Measurements from ENCODE around the gene GPAM.

GPAM gene

DNA sequence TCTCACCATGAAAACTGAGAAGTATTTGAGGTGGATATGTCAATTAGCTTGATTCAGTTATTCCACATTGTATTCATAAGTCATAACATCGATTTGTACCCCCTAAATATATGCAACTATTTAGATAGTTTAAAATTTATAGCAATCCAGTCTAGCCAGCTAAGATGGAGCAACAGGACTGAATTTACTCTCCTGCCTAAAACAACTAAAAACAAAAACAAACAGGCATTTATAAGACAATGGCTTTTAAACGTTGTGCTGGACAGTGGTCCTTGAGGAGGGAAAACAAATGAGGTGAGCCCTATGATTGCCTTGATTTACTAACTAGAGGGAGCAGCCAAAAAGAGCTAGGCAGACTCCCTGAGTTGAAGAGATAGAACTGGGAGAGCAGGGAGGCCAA, 814 bp upstream of the GPAM start:
- DNase-seq (ENCODE audit: low read depth in 3 of 3): no peak

GRCh38 chr10:112184052-112184371, 447 bp upstream of the GPAM start:
- no peak for DNase-seq (ENCODE audit: low read depth in 3 of 3)

DNA sequence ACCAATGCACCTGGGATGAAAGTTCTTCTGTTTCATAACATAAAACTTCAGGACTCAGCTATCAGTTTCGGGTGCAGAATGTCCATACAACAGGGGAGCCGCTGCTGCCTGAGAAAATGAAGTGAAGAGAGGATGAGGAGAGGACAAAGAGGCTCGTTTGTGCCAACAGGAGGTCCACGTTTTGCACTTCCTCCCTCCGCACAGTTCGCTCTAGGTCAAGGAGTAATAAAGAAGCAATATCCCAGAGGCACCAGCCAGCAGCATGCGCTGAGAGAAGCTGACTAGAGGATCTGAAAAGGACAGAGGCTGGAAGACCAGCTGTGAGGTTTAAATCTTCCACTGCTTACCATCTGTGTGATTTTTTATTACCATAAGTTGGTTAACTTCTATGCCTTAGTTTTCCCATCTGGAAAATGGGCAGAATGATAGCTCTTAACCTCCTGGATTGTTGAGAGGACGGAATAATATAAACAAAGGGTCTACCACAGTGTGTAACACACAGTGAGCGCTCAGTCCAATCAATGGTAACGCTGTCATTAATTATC, 709 bp downstream of the GPAM start:
- DNase-seq (ENCODE audit: low read depth in 3 of 3): no peak

DNA sequence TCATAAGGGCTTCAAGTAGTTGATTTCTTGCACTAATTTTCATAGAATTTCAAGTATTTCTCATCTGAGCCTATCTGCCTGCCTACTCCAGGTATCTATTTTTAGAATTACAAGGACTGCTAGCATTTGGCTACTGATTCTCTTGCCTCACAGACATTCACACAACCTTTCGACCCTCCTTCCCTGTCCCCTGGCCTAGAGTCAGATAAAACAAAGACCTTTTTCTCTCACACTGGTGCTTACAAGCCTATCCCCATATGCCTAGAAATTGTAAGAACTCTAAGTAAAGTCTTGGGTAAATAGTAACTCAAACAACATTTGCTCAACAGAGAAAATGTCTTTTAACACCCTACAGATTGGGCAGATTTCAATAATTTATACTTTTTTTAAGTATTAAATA, 6.3 kb downstream of the GPAM start:
- no peak for DNase-seq (ENCODE audit: low read depth in 3 of 3)

GRCh38 chr10:112176543-112176942, 7.0 kb downstream of the GPAM start:
- DNase-seq (ENCODE audit: low read depth in 3 of 3): no peak

DNA sequence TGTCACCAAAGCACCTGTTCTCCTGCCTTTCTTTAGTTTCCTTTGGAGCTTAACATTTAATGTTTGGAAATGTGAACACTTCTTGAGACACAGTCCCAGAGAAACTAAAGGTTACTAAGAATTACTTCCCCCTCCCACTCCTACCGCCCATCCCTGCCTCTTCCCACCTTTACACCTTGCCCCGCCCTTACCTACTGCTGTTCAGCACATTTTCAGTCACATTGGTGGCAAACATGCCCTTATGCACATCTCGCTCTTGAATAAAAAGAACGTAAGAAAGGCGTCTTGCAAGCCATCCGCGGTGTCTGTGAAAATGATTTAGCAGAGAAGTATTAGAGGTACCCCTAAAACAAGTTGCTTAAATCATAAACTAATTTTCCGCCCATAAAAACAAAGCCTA, 8.2 kb downstream of the GPAM start:
- no peak for DNase-seq (ENCODE audit: low read depth in 3 of 3)

DNA sequence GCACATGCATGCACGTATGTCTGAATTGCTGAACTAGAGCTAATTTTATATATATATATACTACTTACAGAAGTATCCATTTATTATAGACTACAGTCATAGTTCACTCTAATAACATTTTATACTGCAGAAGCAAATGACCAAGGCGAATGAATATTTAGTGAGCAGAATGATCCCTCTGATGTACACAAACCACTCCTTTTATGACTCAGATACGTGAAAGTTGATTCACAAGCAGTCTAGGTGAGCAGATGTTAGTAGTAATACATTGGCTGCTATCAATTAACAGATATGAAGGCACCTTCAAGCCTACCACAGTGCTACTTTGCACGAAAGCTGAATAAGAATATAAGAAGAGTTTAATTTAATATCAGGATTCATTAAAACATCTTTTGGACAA, 10.4 kb downstream of the GPAM start:
- DNase-seq (ENCODE audit: low read depth in 3 of 3): no peak

DNA sequence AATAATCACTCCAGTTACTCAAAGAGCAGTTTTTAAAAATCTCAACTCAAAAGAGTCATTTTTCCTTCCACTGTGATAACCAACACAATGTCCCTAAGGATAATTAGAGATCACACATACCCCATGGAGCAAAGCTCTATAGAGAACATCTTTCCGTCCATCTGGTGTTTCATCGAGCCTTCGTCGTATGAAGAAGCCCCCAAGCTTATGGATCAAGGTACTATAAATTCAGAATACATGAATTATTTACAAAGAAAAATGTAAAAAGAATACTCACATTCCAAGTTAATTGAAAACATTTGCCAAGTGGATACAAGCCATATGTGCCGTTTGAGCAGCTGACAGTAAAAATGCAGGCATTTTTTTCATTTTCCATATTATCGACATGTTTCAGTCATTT, 14.8 kb downstream of the GPAM start:
- no peak for DNase-seq (ENCODE audit: low read depth in 3 of 3)

- DNase-seq (ENCODE audit: low read depth in 3 of 3): no peak
Observed at GRCh38 chr10:112166800-112167199, 16.8 kb downstream of the GPAM start.

DNA sequence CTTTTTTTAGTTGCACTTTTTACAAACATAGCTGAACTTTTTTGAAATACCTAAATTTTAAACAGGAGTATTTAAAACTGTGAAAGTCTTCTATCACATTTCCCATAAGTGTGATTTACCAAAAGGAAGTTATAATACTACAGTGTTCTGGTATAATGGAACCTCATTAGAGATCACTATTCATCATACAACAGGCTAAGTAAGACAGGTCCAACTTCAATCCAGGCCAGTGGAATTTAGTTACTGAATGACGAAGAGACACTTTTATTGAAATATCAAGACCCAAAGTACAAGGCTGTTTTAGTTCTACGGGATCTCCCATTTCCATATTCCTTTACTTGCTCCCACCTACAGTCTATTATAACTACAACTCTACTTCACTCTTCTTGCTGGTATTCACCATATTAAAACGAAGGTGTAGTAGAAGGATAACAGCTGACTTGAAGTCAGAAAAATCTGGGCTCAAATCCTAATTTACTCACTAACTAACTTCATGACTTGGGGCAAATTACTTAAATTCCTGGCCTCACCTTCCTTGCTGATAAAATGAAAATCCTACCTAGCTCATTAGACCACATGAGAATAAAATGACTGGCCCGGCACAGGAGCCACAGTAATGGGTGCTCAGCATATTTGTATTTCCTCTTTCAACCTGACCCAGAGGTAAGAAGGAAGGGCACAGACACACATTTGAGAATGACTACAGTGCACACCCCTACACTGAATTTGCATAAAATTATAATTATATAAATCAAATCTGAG, 21.6 kb downstream of the GPAM start:
- no peak for DNase-seq (ENCODE audit: low read depth in 3 of 3)

DNA sequence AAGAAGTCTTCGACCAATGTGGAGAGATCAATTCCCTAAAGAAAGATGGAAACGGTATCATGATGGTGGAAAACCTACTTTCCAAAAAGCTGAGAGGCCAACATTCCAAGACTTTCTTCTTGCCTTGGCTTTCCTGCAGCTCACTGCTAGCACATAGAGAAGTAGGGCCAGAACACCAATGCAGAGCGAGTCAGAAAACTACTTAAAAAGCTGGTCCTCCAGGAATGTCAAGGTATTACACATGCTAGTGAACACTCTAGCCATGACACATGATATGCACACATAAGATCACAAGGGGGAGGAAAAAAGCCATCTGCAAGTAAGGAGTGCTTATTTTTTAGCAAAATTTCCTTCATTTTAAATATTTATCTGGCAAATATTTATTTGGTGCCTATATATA, 22.7 kb downstream of the GPAM start:
- no peak for DNase-seq (ENCODE audit: low read depth in 3 of 3)

- no peak for DNase-seq (ENCODE audit: low read depth in 3 of 3)
Observed at GRCh38 chr10:112159469-112159868, 24.1 kb downstream of the GPAM start.

GRCh38 chr10:112151524-112152039, 32.0 kb downstream of the GPAM start:
- DNase-seq (ENCODE audit: low read depth in 3 of 3): no peak

GRCh38 chr10:112148331-112148730, 35.2 kb downstream of the GPAM start:
- no peak for DNase-seq (ENCODE audit: low read depth in 3 of 3)

GRCh38 chr10:112146799-112147198, 36.8 kb downstream of the GPAM start:
- no peak for DNase-seq (ENCODE audit: low read depth in 3 of 3)

GRCh38 chr10:112145263-112145662, 38.3 kb downstream of the GPAM start:
- no peak for DNase-seq (ENCODE audit: low read depth in 3 of 3)

DNA sequence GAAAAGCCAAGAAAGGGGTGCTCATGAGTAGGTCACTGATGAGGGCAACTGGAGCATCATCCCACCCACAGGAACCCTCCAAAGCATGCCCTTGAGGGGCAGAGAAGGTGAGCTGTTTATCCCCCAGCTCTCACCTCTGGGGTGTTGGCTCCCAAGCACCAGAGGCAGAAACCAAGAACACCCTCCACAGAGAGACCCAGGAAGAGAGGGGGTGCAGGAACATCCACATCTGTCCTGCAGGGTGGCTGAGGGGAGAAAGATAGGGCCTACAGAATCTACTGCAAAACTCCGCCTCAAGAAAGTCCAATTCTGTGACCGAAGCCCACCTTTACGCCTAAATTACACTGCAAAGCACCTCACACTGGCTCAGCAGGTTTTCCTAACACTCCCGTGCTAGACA, 40.1 kb downstream of the GPAM start:
- no peak for DNase-seq (ENCODE audit: low read depth in 3 of 3)

DNA sequence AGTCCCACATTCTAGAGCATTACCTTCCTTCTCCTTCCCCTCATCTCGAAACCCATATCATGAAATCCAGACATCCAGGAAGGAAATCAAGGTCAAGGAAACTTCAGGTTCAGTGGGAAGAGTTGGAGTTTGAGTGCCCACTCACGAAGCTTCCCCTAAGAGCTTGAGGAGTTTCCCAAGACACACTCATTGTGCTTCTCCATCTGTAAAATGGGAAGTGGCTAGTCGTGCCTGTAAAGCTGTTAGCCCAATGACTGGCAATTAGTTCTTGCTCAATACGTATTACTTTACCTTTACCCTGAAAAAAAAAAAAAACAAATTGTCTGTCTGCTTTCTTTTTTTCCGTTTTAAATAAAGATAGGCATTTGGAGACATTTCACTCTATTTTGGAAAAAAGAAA, 42.3 kb downstream of the GPAM start:
- DNase-seq (ENCODE audit: low read depth in 3 of 3): no peak

- peak; percentile 59 to 75 (median 66) for DNase-seq (ENCODE audit: low read depth in 3 of 3)
Observed at GRCh38 chr10:112140110-112140970, 43.2 kb downstream of the GPAM start.

- DNase-seq (ENCODE audit: low read depth in 3 of 3): no peak
Observed at GRCh38 chr10:112139176-112139575, 44.4 kb downstream of the GPAM start.

GRCh38 chr10:112137154-112137987, 46.2 kb downstream of the GPAM start:
- DNase-seq (ENCODE audit: low read depth in 3 of 3): peak; percentile 42 to 59 (median 55)
